H9 (cell line): ENCODE results near the gene NCAM2. TPM values are rescaled to one million over a fixed set of nuclear protein-coding genes. Genes with fewer than 3 reads are reported as not detected.

Experiments used
- DNase-seq: peaks from one replicate; pipeline ENCODE4 v3.0.0-alpha.2; 2017
- H2AFZ ChIP-seq: one replicate; pipeline ENCODE4 v1.6.1; 2013; ENCODE audit warnings: mild to moderate bottlenecking, low read length, control low read depth, moderate library complexity
- H2AK5ac ChIP-seq: 2 replicates; pipeline ENCODE4 v1.6.1; 2013; ENCODE audit warnings: low read length, control low read depth, mixed read lengths; ENCODE audit not compliant: insufficient read length
- H2BK120ac ChIP-seq: one replicate; pipeline ENCODE4 v1.6.1; 2013; ENCODE audit warnings: low read depth, mild to moderate bottlenecking, low read length, control low read depth, inconsistent platforms; ENCODE audit not compliant: poor library complexity, severe bottlenecking
- H2BK12ac ChIP-seq: 2 replicates; pipeline ENCODE4 v1.6.1; 2013; ENCODE audit warnings: low read length, control low read depth, mixed read lengths, low read depth; ENCODE audit not compliant: insufficient read length
- H2BK15ac ChIP-seq: 2 replicates; pipeline ENCODE4 v1.6.1; 2013; ENCODE audit warnings: low read depth, low read length, control low read depth
- H2BK20ac ChIP-seq: one replicate; pipeline ENCODE4 v1.6.1; 2013; ENCODE audit warnings: low read depth, mild to moderate bottlenecking, low read length, control low read depth, inconsistent platforms; ENCODE audit not compliant: poor library complexity, severe bottlenecking
- H2BK5ac ChIP-seq: 2 replicates; pipeline ENCODE4 v1.6.1; 2013; ENCODE audit warnings: low read length, control low read depth, mixed read lengths; ENCODE audit not compliant: insufficient read length
- H3K14ac ChIP-seq: 2 replicates; pipeline ENCODE4 v1.6.1; 2013; ENCODE audit warnings: low read length, control low read depth; ENCODE audit not compliant: insufficient read depth
- H3K18ac ChIP-seq: 2 replicates; pipeline ENCODE4 v1.6.1; 2013; ENCODE audit warnings: low read depth, mild to moderate bottlenecking, mixed read lengths, low read length, control low read depth; ENCODE audit not compliant: insufficient read length
- H3K23ac ChIP-seq: 2 replicates; pipeline ENCODE4 v1.6.1; 2013; ENCODE audit warnings: low read length, control low read depth, mixed read lengths, low read depth; ENCODE audit not compliant: insufficient read length
- H3K23me2 ChIP-seq: 2 replicates; pipeline ENCODE4 v1.6.1; 2013; ENCODE audit warnings: low read depth, mild to moderate bottlenecking, mixed read lengths, low read length, control low read depth; ENCODE audit not compliant: insufficient read length, poor library complexity, severe bottlenecking
- H3K27ac ChIP-seq: 2 replicates; pipeline ENCODE4 v1.5.1; 2013; ENCODE audit warnings: low read length, control low read depth, mixed read lengths, low read depth; ENCODE audit not compliant: insufficient read length
- H3K27me3 ChIP-seq: 2 replicates; pipeline ENCODE4 v1.6.1; 2013; ENCODE audit warnings: low read length, control low read depth, inconsistent platforms; ENCODE audit not compliant: insufficient read depth
- H3K4ac ChIP-seq: 2 replicates; pipeline ENCODE4 v1.6.1; 2013; ENCODE audit warnings: low read depth, mild to moderate bottlenecking, control low read depth, inconsistent platforms, low read length, moderate library complexity
- H3K4me1 ChIP-seq: 2 replicates; pipeline ENCODE4 v1.6.1; 2013; ENCODE audit warnings: low read length, control low read depth, inconsistent platforms; ENCODE audit not compliant: insufficient read depth
- H3K4me2 ChIP-seq: 2 replicates; pipeline ENCODE4 v1.6.1; 2013; ENCODE audit warnings: low read length, control low read depth, mixed read lengths; ENCODE audit not compliant: insufficient read length, insufficient read depth
- H3K56ac ChIP-seq: 2 replicates; pipeline ENCODE4 v1.6.1; 2013; ENCODE audit warnings: low read depth, mild to moderate bottlenecking, mixed read lengths, low read length, control low read depth; ENCODE audit not compliant: insufficient read length
- H3K79me1 ChIP-seq: 2 replicates; pipeline ENCODE4 v1.6.1; 2013; ENCODE audit warnings: low read depth, mild to moderate bottlenecking, moderate library complexity, low read length, control low read depth, inconsistent platforms; ENCODE audit not compliant: insufficient read depth, poor library complexity, severe bottlenecking
- H3K79me2 ChIP-seq: 2 replicates; pipeline ENCODE4 v1.6.1; 2013; ENCODE audit warnings: low read length, control low read depth, inconsistent platforms; ENCODE audit not compliant: insufficient read depth
- H3K9ac ChIP-seq: 2 replicates; pipeline ENCODE4 v1.6.1; 2013; ENCODE audit warnings: low read length, control low read depth, mixed read lengths; ENCODE audit not compliant: insufficient read length; ENCODE audit errors: extremely low read depth
- H3K9me3 ChIP-seq: one replicate; pipeline ENCODE4 v1.6.1; 2013; ENCODE audit warnings: low read depth, low read length, inconsistent platforms; ENCODE audit not compliant: control insufficient read depth
- H3T11ph ChIP-seq: one replicate; pipeline ENCODE4 v1.6.1; 2013; ENCODE audit warnings: mild to moderate bottlenecking, low read length, control low read depth, inconsistent platforms
- H4K20me1 ChIP-seq: one replicate; pipeline ENCODE4 v1.6.1; 2013; ENCODE audit not compliant: control insufficient read depth, insufficient read length, insufficient read depth
- H4K5ac ChIP-seq: 2 replicates; pipeline ENCODE4 v1.6.1; 2013; ENCODE audit warnings: low read depth, mild to moderate bottlenecking, mixed read lengths, low read length, control low read depth; ENCODE audit not compliant: insufficient read length
- H4K8ac ChIP-seq: replicated peaks from 2 replicates; pipeline ENCODE4 v1.6.1; 2013; ENCODE audit warnings: low read length, control low read depth, mixed read lengths, low read depth; ENCODE audit not compliant: insufficient read length
- H4K91ac ChIP-seq: 2 replicates; pipeline ENCODE4 v1.6.1; 2013; ENCODE audit warnings: low read depth, mild to moderate bottlenecking, moderate library complexity, mixed read lengths, low read length, control low read depth; ENCODE audit not compliant: insufficient read length
- H3K27ac Mint-ChIP-seq, 3 experiments: 2 replicates in 2 of 3; 3 replicates in 1 of 3; pipeline ENCODE4 v1.8.0; 2020 to 2021; ENCODE audit warnings: mixed read lengths in 3 of 3, mild to moderate bottlenecking in 1 of 3, moderate library complexity in 1 of 3
- H3K27me3 Mint-ChIP-seq: 2 replicates; pipeline ENCODE4 v1.8.0; 2021; ENCODE audit warnings: low read depth, mild to moderate bottlenecking, moderate library complexity, mixed read lengths
- H3K36me3 Mint-ChIP-seq, 3 experiments: 2 replicates in 2 of 3; 3 replicates in 1 of 3; pipeline ENCODE4 v1.8.0; 2020 to 2021; ENCODE audit warnings: low read depth in 3 of 3, mixed read lengths in 3 of 3; ENCODE audit not compliant: insufficient read depth in 1 of 3
- H3K4me1 Mint-ChIP-seq, 2 experiments: 2 replicates each; pipeline ENCODE4 v1.8.0; 2020; ENCODE audit warnings: mixed read lengths in 2 of 2
- H3K4me3 Mint-ChIP-seq, 2 experiments: 2 replicates in 1 of 2; 3 replicates in 1 of 2; pipeline ENCODE4 v1.8.0; 2020 to 2021; ENCODE audit warnings: mild to moderate bottlenecking in 2 of 2, mixed read lengths in 2 of 2, moderate library complexity in 1 of 2
- H3K9me3 Mint-ChIP-seq, 2 experiments: 2 replicates in 1 of 2; 3 replicates in 1 of 2; pipeline ENCODE4 v1.8.0; 2020; ENCODE audit warnings: mild to moderate bottlenecking in 2 of 2, mixed read lengths in 2 of 2, moderate library complexity in 1 of 2
- total RNA-seq: library from RNA; stranded (reverse); gene quantifications from 2 replicates; pipeline ENCODE4 v1.2.1, GENCODE V29; 2021
- TF ChIP-seq, protein P1 (sequence below): fragments of 200-600 bp; sonication (generic); conservative IDR thresholded peaks from 3 replicates; pipeline ENCODE4 v1.8.0; 2021; ENCODE audit warnings: antibody characterized with exemption, mild to moderate bottlenecking

NCAM2 gene
- total RNA-seq, 1 experiment from 2014 or later, result 2.2 TPM

DNA sequence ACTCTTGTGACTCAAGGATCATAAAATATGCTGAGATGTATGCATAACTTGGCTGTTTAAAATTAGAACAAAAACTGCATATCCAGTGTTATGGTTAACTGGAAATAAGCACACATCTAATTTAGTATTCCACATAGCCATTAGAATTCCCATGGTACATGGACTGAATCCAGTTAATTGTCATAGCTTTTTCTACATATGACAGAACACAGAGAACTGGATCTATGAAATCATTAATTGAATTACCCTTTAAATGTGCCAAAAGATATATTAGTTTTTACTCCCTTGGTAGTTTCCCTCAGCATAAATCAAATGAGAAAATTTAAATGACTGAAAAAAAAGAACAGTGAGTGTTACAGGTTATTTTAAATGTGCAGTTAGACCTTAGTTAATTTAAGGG, 395.9 kb downstream of the NCAM2 start:
- Histone ChIP-seq H3K4ac (no peak overlapping the region), H3K9ac (no peak overlapping the region), H4K8ac (no peak overlapping the region), H3K23me2 (no peaks in the 10 kb centered on the region), H3K14ac (no peak overlapping the region), H3K27ac (no peak overlapping the region), H3K56ac (no peak overlapping the region), H2AK5ac (no peak overlapping the region), H2AFZ (no peak overlapping the region), H4K91ac (no peak overlapping the region), H2BK5ac (no peak overlapping the region), H3K18ac (no peak overlapping the region), H3K9me3 (peaks cover 9% of the 10 kb centered on the region), H3K27me3 (no peaks in the 10 kb centered on the region), H2BK15ac (no peak overlapping the region), H2BK120ac (no peak overlapping the region), H3K79me1 (no peaks in the 10 kb centered on the region), H3T11ph (no peak overlapping the region), H3K4me1 (no peaks in the 10 kb centered on the region), H4K20me1 (no peaks in the 10 kb centered on the region), H3K23ac (no peak overlapping the region), H2BK12ac (no peak overlapping the region), H4K5ac (no peak overlapping the region), H2BK20ac (no peak overlapping the region), H3K79me2 (no peaks in the 10 kb centered on the region), H3K4me2 (no peak overlapping the region)
- peaks cover 19 to 36% of the 10 kb centered on the region in 2 experiments for H3K9me3 Mint-ChIP-seq
- H3K4me3 Mint-ChIP-seq, result no peak overlapping the region
- no peak for DNase-seq
- H3K27me3 Mint-ChIP-seq, result no peaks in the 10 kb centered on the region
- TF ChIP-seq, protein P1, sequence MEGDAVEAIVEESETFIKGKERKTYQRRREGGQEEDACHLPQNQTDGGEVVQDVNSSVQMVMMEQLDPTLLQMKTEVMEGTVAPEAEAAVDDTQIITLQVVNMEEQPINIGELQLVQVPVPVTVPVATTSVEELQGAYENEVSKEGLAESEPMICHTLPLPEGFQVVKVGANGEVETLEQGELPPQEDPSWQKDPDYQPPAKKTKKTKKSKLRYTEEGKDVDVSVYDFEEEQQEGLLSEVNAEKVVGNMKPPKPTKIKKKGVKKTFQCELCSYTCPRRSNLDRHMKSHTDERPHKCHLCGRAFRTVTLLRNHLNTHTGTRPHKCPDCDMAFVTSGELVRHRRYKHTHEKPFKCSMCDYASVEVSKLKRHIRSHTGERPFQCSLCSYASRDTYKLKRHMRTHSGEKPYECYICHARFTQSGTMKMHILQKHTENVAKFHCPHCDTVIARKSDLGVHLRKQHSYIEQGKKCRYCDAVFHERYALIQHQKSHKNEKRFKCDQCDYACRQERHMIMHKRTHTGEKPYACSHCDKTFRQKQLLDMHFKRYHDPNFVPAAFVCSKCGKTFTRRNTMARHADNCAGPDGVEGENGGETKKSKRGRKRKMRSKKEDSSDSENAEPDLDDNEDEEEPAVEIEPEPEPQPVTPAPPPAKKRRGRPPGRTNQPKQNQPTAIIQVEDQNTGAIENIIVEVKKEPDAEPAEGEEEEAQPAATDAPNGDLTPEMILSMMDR, result no peak
- no peak overlapping the region for H3K27ac Mint-ChIP-seq
- H3K4me1 Mint-ChIP-seq, result no peaks in the 10 kb centered on the region
- H3K36me3 Mint-ChIP-seq, result peaks cover 15 to 24% (median 19%) of the 10 kb centered on the region in 3 experiments
